HepG2 (cell line): ENCODE results near the gene TSPAN13. TPM values are rescaled to one million over a fixed set of nuclear protein-coding genes. Genes with fewer than 3 reads are reported as not detected.

ENCODE experiments used
- ATAC-seq: fragments of 200-7000 bp; cut with Tn5 transposase; 3 replicates; pipeline ENCODE4 v1.9.1; 2020; ENCODE audit warnings: mild to moderate bottlenecking, moderate library complexity
- BruUV-seq: library from RNA; stranded (reverse); fragments of 400-500 nt; replicated peaks from 2 replicates; lab custom pipeline; 2021; lab: Mats Ljungman, UMichigan
- CTCF ChIA-PET: fragments of 300-600 bp; formaldehyde crosslinking; extraction: SDS; loops from one replicate; lab custom pipeline; 2021; ENCODE audit warnings: low total read pairs, inconsistent platforms, low intra/inter-chr PET ratio; lab: Yijun Ruan, JAX
- POLR2A ChIA-PET: fragments of 350-600 bp; sonication (Branson Sonifier 250); formaldehyde crosslinking; loops from one replicate; lab custom pipeline; 2020; ENCODE audit warnings: antibody characterized with exemption, inconsistent platforms; lab: Yijun Ruan, JAX
- DNase-seq: peaks from one replicate; pipeline ENCODE4 v3.0.0-alpha.2; 2015; ENCODE audit warnings: low spot score
- FAIRE-seq: peaks from 3 replicates; lab custom pipeline; 2011; peaks lifted over from hg19 to GRCh38; lab: Jason Lieb, UNC
- H2AFZ ChIP-seq: one replicate; pipeline ENCODE4 v1.6.1; 2011; ENCODE audit warnings: low read length, inconsistent platforms
- H3K27ac ChIP-seq: fragments of 300-600 bp; 3 replicates; pipeline ENCODE4 v1.8.0; 2011; ENCODE audit warnings: mixed run types, mild to moderate bottlenecking, mixed read lengths, low read length, inconsistent platforms; ENCODE audit not compliant: insufficient read depth; ENCODE audit errors: extremely low read length
- H3K27me3 ChIP-seq, 2 experiments: fragments of 200-600 bp in 1 of 2; 2 replicates in 1 of 2; 3 replicates in 1 of 2; pipeline versions ENCODE4 v1.6.0 to v1.8.0; 2011; ENCODE audit warnings: low read length in 2 of 2, mild to moderate bottlenecking in 2 of 2, moderate library complexity in 2 of 2, inconsistent platforms in 1 of 2; ENCODE audit not compliant: insufficient read depth in 2 of 2, control insufficient read depth in 1 of 2
- H3K36me3 ChIP-seq, 2 experiments: fragments of 200-600 bp in 1 of 2; replicated peaks in 1 of 2; 2 replicates in 1 of 2; 3 replicates in 1 of 2; pipeline versions ENCODE4 v1.5.1 to v1.8.0; 2011; ENCODE audit warnings: low read length in 2 of 2, inconsistent platforms in 1 of 2; ENCODE audit not compliant: insufficient read depth in 2 of 2, control insufficient read depth in 1 of 2
- H3K4me1 ChIP-seq: 2 replicates; pipeline ENCODE4 v1.5.1; 2012; ENCODE audit warnings: low read length, inconsistent platforms; ENCODE audit not compliant: insufficient read depth
- H3K4me2 ChIP-seq: 2 replicates; pipeline ENCODE4 v1.6.0; 2011; ENCODE audit warnings: low read depth, low read length, inconsistent platforms
- H3K4me3 ChIP-seq, 3 experiments: fragments of 200-600 bp in 1 of 3; sonication (generic), shearing (Covaris generic) in 1 of 3; replicated peaks in 1 of 3; 2 replicates each; pipeline ENCODE4 v1.5.1; 2011 to 2016; ENCODE audit warnings: low read length in 3 of 3, inconsistent platforms in 2 of 3, low read depth in 2 of 3, mild to moderate bottlenecking in 2 of 3, control low read depth in 1 of 3, mixed read lengths in 1 of 3; ENCODE audit not compliant: insufficient read depth in 1 of 3
- H3K79me2 ChIP-seq: one replicate; pipeline ENCODE4 v1.6.1; 2011; ENCODE audit warnings: low read length, inconsistent platforms; ENCODE audit not compliant: insufficient read depth
- H3K9ac ChIP-seq: 2 replicates; pipeline ENCODE4 v1.6.0; 2011; ENCODE audit warnings: mild to moderate bottlenecking, low read depth, low read length, inconsistent platforms; ENCODE audit not compliant: insufficient read depth
- H3K9me3 ChIP-seq: 2 replicates; pipeline ENCODE4 v1.5.1; 2012; ENCODE audit warnings: mild to moderate bottlenecking, low read length
- H4K20me1 ChIP-seq: 2 replicates; pipeline ENCODE4 v1.6.0; 2011; ENCODE audit warnings: inconsistent platforms, mild to moderate bottlenecking, low read length, moderate library complexity; ENCODE audit not compliant: insufficient read depth
- AKAP8 ChIP-seq: sonication (generic); formaldehyde crosslinking; IDR thresholded peaks from 2 replicates; pipeline ENCODE4 v1.5.1; 2020; ENCODE audit warnings: mild to moderate bottlenecking, missing genetic modification reagents
- ATF1 ChIP-seq: IDR thresholded peaks from 2 replicates; pipeline ENCODE4 v1.6.1; 2016; ENCODE audit warnings: mild to moderate bottlenecking, control low read depth
- CEBPG ChIP-seq: IDR thresholded peaks from 2 replicates; pipeline ENCODE4 v1.6.1; 2016
- ELF3 ChIP-seq: IDR thresholded peaks from 2 replicates; pipeline ENCODE4 v1.6.1; 2016; ENCODE audit warnings: missing genetic modification reagents, missing compliant biosample characterization
- KAT8 ChIP-seq: IDR thresholded peaks from 2 replicates; pipeline ENCODE4 v1.6.1; 2016; ENCODE audit warnings: missing genetic modification reagents, missing compliant biosample characterization
- SUZ12 ChIP-seq: fragments of 150-350 bp; IDR thresholded peaks from 2 replicates; pipeline ENCODE4 v1.6.1; 2014; ENCODE audit warnings: low read depth, low read length
- ZFYVE20 ChIP-seq: sonication (generic); formaldehyde crosslinking; IDR thresholded peaks from 2 replicates; pipeline ENCODE4 v1.8.0; 2023; ENCODE audit warnings: low read depth, mild to moderate bottlenecking, moderate library complexity, missing genetic modification reagents, borderline replicate concordance
- ZNF292 ChIP-seq: sonication (generic); formaldehyde crosslinking; IDR thresholded peaks from 2 replicates; pipeline ENCODE4 v1.8.1; 2022; ENCODE audit warnings: mild to moderate bottlenecking, low read depth, missing genetic modification reagents, borderline replicate concordance
- ZNF468 ChIP-seq: sonication (generic); formaldehyde crosslinking; IDR thresholded peaks from 2 replicates; pipeline ENCODE4 v1.8.0; 2022; ENCODE audit warnings: mild to moderate bottlenecking, moderate library complexity, missing genetic modification reagents
- ZNF737 ChIP-seq: sonication (generic); formaldehyde crosslinking; IDR thresholded peaks from 2 replicates; pipeline ENCODE4 v1.5.0; 2020; ENCODE audit warnings: missing genetic modification reagents, mild to moderate bottlenecking, borderline replicate concordance
- ZNF891 ChIP-seq: sonication (generic); formaldehyde crosslinking; IDR thresholded peaks from 2 replicates; pipeline ENCODE4 v1.5.0; 2020; ENCODE audit warnings: mild to moderate bottlenecking, missing genetic modification reagents
- WGBS: methylation state at CpG from one replicate; pipeline ENCODE4 v1.1.6; 2017; ENCODE audit warnings: low lambda C conversion rate; 5-methylcytosine and 5-hydroxymethylcytosine counted together
- in situ Hi-C: cut with HindIII; loops from 2 replicates; pipeline ENCODE4 v1.10.0; 2017; ENCODE audit warnings: low pct_unique_long_range_greater_than_20kb; ENCODE audit not compliant: extremely low pct_ligation_motif_present
- intact Hi-C: fragments of 100-400 bp; cut with micrococcal nuclease; formaldehyde crosslinking; loops from one replicate; pipeline ENCODE4 v1.10.0; 2022; ENCODE audit not compliant: unreplicated experiment
- polyA plus RNA-seq, 8 experiments: library from polyadenylated mRNA; depleted of rRNA in 3 of 8; stranded (reverse) in 7 of 8; unstranded in 1 of 8; fragments of >200 nt; fragmentation: Illumina TruSeq in 4 of 8; extraction: Trizol in 4 of 8; gene quantifications; 2 replicates each; pipeline versions ENCODE4 v1.2.1 to v1.2.3, GENCODE V29; 2011 to 2016; ENCODE audit warnings: low read depth in 4 of 8, missing spikeins in 1 of 8, mixed read lengths in 1 of 8; ENCODE audit not compliant: insufficient read depth in 1 of 8
- total RNA-seq, 5 experiments: library from RNA; depleted of rRNA; stranded (reverse); fragments of >200 nt; fragmentation: Illumina TruSeq; extraction: Trizol; gene quantifications; 2 replicates each; pipeline ENCODE4 v1.2.3, GENCODE V29; 2016; ENCODE audit warnings: low read depth in 1 of 5
- TF ChIP-seq, protein P1 (sequence below): sonication (generic); formaldehyde crosslinking; IDR thresholded peaks from 2 replicates; pipeline ENCODE4 v1.4.0; 2020; ENCODE audit warnings: low read depth, mild to moderate bottlenecking, missing genetic modification reagents

Gene TSPAN13
- total and polyA plus RNA-seq, 2 of the 13 experiments (the other 11 are each of a cell fraction or from before 2014, with no cell fraction given) = 5.8 to 6.2 TPM

DNA sequence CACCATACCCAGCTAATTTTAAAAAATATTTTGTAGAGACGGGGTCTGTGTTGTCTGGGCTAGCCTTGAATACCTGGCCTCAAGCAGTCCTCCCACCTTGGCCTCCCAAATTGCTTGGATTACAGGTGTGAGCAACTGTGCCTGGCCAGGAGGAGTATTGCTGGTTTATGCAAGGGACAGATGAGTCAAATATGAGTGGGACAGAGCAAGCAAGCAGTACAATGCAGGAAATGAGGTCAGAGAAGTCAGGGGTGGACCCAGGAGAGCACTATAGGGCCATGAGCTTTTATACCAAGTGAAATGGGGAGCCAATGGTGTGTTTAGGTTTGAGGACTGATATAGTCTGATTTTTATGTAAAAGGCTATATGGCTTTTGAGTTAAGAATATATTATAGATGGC is 6.3 kb downstream of the TSPAN13 start:
- Histone ChIP-seq H3K4me1 (peaks cover 4% of the 10 kb centered on the region; the same call in 1 of the 2 replicates), H3K9me3 (no peaks in the 10 kb centered on the region), H3K36me3 (no peaks in the 10 kb centered on the region), H3K79me2 (no peaks in the 10 kb centered on the region), H3K27me3 (peaks cover 0 to 4% of the 10 kb centered on the region in 2 experiments; a peak in 3 of 5 replicates), H3K9ac (no peak overlapping the region), H3K4me2 (no peak overlapping the region), H2AFZ (no peak overlapping the region), H3K27ac (no peak overlapping the region)
- FAIRE-seq = no peak
- BruUV-seq = no TSS peak
- DNase-seq = no peak
- 64% methylated on average over 1 of the region's 1 CpG for WGBS
- CTCF ChIA-PET = no interaction called here
- POLR2A ChIA-PET = no interaction called here
- TF ChIP-seq ZFYVE20 (CRISPR knock-in tag) (no peak), ZNF737 (CRISPR knock-in tag) (no peak), KAT8 (CRISPR knock-in tag) (no peak), ZNF468 (CRISPR knock-in tag) (no peak), ZNF891 (CRISPR knock-in tag) (no peak), CEBPG (CRISPR knock-in tag) (no peak), ATF1 (no peak), ZNF292 (CRISPR knock-in tag) (no peak), AKAP8 (CRISPR knock-in tag) (no peak), SUZ12 (no peak), ELF3 (CRISPR knock-in tag) (no peak)
- TF ChIP-seq, protein P1, sequence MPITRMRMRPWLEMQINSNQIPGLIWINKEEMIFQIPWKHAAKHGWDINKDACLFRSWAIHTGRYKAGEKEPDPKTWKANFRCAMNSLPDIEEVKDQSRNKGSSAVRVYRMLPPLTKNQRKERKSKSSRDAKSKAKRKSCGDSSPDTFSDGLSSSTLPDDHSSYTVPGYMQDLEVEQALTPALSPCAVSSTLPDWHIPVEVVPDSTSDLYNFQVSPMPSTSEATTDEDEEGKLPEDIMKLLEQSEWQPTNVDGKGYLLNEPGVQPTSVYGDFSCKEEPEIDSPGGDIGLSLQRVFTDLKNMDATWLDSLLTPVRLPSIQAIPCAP (CRISPR knock-in tag) = no peak
- TF ChIP-seq, all 625 proteins: peak for 0
- Histone ChIP-seq H3K4me3 (no peak overlapping the region), H4K20me1 (no peaks in the 10 kb centered on the region)
- in situ Hi-C loops (no loop called here), intact Hi-C loops (no loop called here)
- ATAC-seq = no peak
